Adrenal gland (tissue), 5 donors: ENCODE results near the gene OLFM4.

Experiments
- CTCF ChIP-seq, 6 experiments: fragments of 450-650 bp in 4 of 6; fragments of 200-600 bp in 2 of 6; sonication (generic) in 1 of 6; IDR thresholded peaks; 1 replicate in 5 of 6; 2 replicates in 1 of 6; pipeline versions ENCODE4 v1.5.1 to v1.8.0; 2016 to 2021; ENCODE audit warnings: antibody characterized with exemption in 6 of 6, mild to moderate bottlenecking in 2 of 6, moderate library complexity in 1 of 6
- POLR2A ChIP-seq, 2 donors: fragments of 450-650 bp; IDR thresholded peaks; one replicate each; pipeline ENCODE4 v1.6.1; 2017; ENCODE audit warnings: antibody characterized with exemption in 2 of 2, mild to moderate bottlenecking in 2 of 2, moderate library complexity in 1 of 2
- donor health status: DM: no; HTN: no; CAD: no.

GRCh38 chr13:53092931-53093330, 64.3 kb downstream of the OLFM4 start:
- no peak for TF ChIP-seq CTCF (IDR thresholded peaks at IDR 0.05)
- no peak for TF ChIP-seq POLR2A (IDR thresholded peaks at IDR 0.05)
